GM12873 (cell line): ENCODE measurements around the gene SQSTM1.

Experiments
- CTCF ChIP-seq: IDR thresholded peaks from 2 replicates; pipeline ENCODE4 v1.5.1; 2012; ENCODE audit warnings: low read depth, mild to moderate bottlenecking, moderate library complexity, low read length, control low read depth; ENCODE audit not compliant: insufficient read depth; ENCODE audit errors: missing control alignments

Gene SQSTM1

GRCh38 chr5:179817890-179818745, 2.6 kb upstream of the SQSTM1 start:
- TF ChIP-seq CTCF, result no peak

GRCh38 chr5:179818746-179819295, 1.9 kb upstream of the SQSTM1 start:
- TF ChIP-seq CTCF, result no peak

GRCh38 chr5:179819296-179820126, 1.2 kb upstream of the SQSTM1 start:
- no peak for TF ChIP-seq CTCF

- TF ChIP-seq CTCF, result no peak
These were observed 600 bp upstream of the SQSTM1 start for GRCh38 chr5:179820127-179820482.

GRCh38 chr5:179821298-179822058, 773 bp downstream of the SQSTM1 start:
- TF ChIP-seq CTCF, result no peak

- no peak for TF ChIP-seq CTCF
These were observed 1.3 kb downstream of the SQSTM1 start for GRCh38 chr5:179822059-179822432.
